ENCODE measurements around the gene CDH19. TPM values are rescaled to one million over a fixed set of nuclear protein-coding genes. Genes with fewer than 3 reads are reported as not detected.

Gene CDH19
- total RNA-seq, 2 donors from 2014 or later, result not detected

DNA sequence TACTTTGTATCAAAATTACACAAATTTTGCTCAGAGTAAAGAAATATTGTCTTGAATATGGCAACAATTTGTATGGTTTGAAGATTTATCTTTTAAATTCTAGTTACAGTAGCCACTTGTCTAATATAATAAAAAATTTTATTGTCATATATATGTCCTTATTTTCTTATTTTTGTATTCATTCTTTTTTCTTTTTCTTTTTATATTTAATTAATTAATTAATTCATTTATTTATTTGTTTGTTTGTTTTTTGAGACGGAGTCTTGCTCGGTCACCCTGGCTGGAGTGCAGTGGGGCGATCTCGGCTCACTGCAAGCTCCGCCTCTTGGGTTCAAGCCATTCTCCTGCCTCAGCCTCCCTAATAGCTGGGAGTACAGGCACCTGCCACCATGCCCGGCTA lies 3.7 kb upstream of the CDH19 start:
- no peaks in the 10 kb centered on the region for H3K4me1 Mint-ChIP-seq (ENCODE audit: low read depth in 2 of 2)
- ATAC-seq (no peak), DNase-seq (ENCODE audit: low spot score) (no peak)
- H3K36me3 Mint-ChIP-seq, result no peaks in the 10 kb centered on the region
- H3K27ac Mint-ChIP-seq, result no peak overlapping the region
- H3K4me3 Mint-ChIP-seq, result no peak overlapping the region
- no peaks in the 10 kb centered on the region for H3K27me3 Mint-ChIP-seq
- no peaks in the 10 kb centered on the region for H3K9me3 Mint-ChIP-seq

DNA sequence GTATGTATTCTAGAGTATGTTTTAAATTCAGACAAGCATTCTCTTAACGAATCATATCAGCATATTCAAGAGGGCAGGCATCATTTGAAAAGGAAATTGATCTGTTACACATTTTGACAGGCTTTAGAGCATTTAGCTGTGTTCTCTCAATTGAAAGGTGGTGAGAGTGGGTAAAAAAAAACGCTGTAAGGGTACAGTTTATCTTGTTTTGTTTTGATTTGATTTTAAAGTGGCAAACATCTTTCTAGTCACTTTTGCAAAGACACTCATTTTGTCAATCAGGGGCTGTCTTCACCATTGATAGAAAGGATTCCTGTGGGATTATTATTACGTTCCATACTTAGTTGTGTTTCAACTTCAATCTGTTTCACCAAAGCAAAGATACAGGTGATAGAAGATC lies 2.2 kb downstream of the CDH19 start:
- ATAC-seq (no peak), DNase-seq (ENCODE audit: low spot score) (no peak)
- no peaks in the 10 kb centered on the region for H3K27me3 Mint-ChIP-seq
- H3K4me1 Mint-ChIP-seq (ENCODE audit: low read depth in 2 of 2), result no peaks in the 10 kb centered on the region
- H3K4me3 Mint-ChIP-seq, result no peak overlapping the region
- no peak overlapping the region for H3K27ac Mint-ChIP-seq
- peaks cover 16% of the 10 kb centered on the region for H3K9me3 Mint-ChIP-seq
- H3K36me3 Mint-ChIP-seq, result no peaks in the 10 kb centered on the region

DNA sequence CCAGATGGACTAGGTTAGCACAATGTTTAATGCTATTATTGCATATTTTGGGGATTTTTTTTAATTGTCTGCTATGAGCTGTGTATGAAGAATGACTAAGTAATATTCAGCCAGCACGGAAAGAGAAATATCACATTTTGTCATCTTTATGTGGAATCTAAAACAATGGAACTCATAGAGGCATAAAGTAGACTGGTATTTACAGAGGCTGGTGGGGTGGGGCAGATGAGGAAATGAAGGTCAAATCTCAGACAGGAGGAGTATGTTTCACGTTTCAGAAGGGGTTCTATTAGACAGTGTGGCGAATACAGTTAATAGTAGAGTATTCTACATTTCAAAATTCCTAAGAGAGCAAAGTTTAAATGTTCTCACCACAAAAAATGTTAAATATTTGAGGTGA lies 4.7 kb downstream of the CDH19 start:
- Mint-ChIP-seq H3K4me1 (ENCODE audit: low read depth in 2 of 2) (no peaks in the 10 kb centered on the region), H3K9me3 (peaks cover 20% of the 10 kb centered on the region), H3K27ac (no peak overlapping the region), H3K36me3 (peaks cover 4% of the 10 kb centered on the region), H3K4me3 (no peak overlapping the region), H3K27me3 (no peaks in the 10 kb centered on the region)
- ATAC-seq (no peak), DNase-seq (ENCODE audit: low spot score) (no peak)

DNA sequence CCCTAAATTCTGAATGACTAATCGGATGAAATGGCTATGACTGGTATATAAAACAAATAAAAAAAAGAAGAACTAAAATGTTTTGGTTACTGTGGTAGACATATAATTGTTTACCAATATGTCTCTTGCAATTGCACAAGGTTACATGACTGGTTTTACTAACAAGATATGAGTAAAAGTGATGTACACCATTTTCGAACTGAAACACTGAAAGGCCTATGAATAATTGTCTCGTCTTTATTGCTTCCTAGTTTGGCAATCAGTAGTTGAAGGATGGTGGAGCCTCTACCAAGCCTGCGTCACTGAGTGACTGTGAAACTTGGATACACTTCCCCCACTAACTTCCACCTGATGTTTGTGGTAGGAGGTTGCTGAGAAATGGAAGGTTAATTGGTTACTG lies 16.5 kb downstream of the CDH19 start:
- Mint-ChIP-seq H3K27me3 (no peaks in the 10 kb centered on the region), H3K4me1 (ENCODE audit: low read depth in 2 of 2) (no peaks in the 10 kb centered on the region), H3K27ac (no peak overlapping the region), H3K4me3 (no peak overlapping the region), H3K9me3 (peaks cover 5% of the 10 kb centered on the region), H3K36me3 (no peaks in the 10 kb centered on the region)
- DNase-seq (ENCODE audit: low spot score) (no peak), ATAC-seq (no peak)

DNA sequence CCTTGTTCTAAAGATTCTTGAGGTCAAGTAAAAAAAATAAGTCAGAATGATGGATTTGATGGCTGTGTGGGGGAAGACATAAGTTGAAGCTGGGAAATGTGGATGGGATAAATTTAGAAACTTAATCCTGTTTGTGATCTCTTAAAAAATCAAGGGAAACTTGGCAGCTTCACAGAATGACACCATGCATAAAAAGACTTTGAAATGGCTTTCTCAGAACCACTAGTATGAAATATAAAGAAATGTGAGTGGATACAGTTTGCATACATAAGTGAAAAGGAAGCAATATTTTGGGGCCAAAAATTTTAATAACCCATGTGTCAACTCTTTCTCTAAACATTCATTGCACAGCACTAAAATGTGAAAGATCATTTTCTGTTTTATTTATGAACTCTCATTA lies 21.7 kb downstream of the CDH19 start:
- no peaks in the 10 kb centered on the region for H3K4me1 Mint-ChIP-seq (ENCODE audit: low read depth in 2 of 2)
- H3K27me3 Mint-ChIP-seq, result no peaks in the 10 kb centered on the region
- ATAC-seq, result no peak
- H3K27ac Mint-ChIP-seq, result no peak overlapping the region
- H3K4me3 Mint-ChIP-seq, result no peak overlapping the region
- no peak for DNase-seq (ENCODE audit: low spot score)
- H3K9me3 Mint-ChIP-seq, result peaks cover 4% of the 10 kb centered on the region
- H3K36me3 Mint-ChIP-seq, result no peaks in the 10 kb centered on the region

DNA sequence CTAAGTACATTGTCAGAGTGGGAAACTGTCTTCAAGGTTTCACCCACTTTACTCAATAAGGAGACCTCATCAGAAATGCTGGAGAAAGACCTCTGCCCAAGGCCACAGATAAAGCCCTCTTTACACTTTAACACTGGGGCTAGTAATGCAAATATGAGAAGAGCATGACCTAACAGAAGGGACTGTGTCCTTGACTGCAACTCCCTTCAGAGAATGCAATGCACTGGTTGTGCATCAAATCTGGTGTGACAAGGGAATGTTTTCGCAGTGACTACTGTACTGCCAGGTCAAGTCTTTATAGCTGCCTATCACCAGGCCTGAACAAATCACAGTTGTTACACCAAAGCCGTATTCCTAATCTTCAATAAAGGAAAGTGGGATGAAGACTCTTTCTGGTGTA lies 28.6 kb downstream of the CDH19 start:
- H3K36me3 Mint-ChIP-seq, result no peaks in the 10 kb centered on the region
- H3K4me1 Mint-ChIP-seq (ENCODE audit: low read depth in 2 of 2), result no peaks in the 10 kb centered on the region
- no peak for ATAC-seq
- peaks cover 4% of the 10 kb centered on the region for H3K9me3 Mint-ChIP-seq
- no peak overlapping the region for H3K27ac Mint-ChIP-seq
- H3K4me3 Mint-ChIP-seq, result no peak overlapping the region
- no peak for DNase-seq (ENCODE audit: low spot score)
- no peaks in the 10 kb centered on the region for H3K27me3 Mint-ChIP-seq

DNA sequence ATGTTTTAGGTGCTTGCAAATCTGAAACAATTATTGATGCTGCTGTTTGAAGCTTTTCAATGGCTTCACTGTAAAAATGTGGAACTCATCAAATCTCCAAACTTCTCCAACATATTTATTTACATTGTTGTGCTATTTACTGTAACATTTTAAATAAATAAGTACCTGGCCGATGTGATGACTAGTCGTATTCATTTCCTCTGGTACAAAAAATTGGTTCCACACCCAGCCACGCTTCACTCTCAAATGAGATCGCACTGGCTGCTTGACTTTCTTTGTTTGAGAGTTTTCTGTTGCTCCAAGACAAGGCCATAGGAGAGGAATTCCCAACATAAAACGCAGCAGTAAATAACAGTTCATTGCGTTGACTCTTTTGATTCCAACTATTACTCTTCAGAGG lies 32.0 kb downstream of the CDH19 start:
- ATAC-seq (no peak), DNase-seq (ENCODE audit: low spot score) (no peak)
- no peak overlapping the region for H3K4me3 Mint-ChIP-seq
- H3K27ac Mint-ChIP-seq, result no peak overlapping the region
- no peaks in the 10 kb centered on the region for H3K4me1 Mint-ChIP-seq (ENCODE audit: low read depth in 2 of 2)
- no peaks in the 10 kb centered on the region for H3K27me3 Mint-ChIP-seq
- H3K9me3 Mint-ChIP-seq, result peaks cover 4% of the 10 kb centered on the region
- H3K36me3 Mint-ChIP-seq, result no peaks in the 10 kb centered on the region

DNA sequence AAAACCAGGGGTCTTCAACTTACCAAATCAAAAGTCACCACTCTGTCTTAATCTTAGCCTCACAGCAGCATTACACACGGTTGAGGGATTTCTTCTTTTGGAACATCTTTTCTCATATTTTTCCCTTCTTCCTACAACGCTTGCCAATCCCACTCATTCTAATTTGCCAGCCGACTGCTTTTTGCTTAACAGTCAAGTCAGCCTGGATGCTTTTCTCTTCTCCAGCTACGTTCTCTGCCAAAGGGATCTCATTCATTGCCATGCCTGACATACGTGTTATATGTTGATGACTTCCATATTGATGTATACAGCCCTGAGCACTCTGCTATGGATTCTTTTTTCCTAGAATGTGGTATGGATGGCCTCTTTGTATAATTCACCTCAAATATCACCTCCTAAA lies 37.3 kb downstream of the CDH19 start:
- ATAC-seq, result no peak
- no peaks in the 10 kb centered on the region for H3K36me3 Mint-ChIP-seq
- peaks cover 9% of the 10 kb centered on the region for H3K9me3 Mint-ChIP-seq
- H3K4me3 Mint-ChIP-seq, result no peak overlapping the region
- H3K27ac Mint-ChIP-seq, result no peak overlapping the region
- H3K27me3 Mint-ChIP-seq, result no peaks in the 10 kb centered on the region
- DNase-seq (ENCODE audit: low spot score), result no peak
- H3K4me1 Mint-ChIP-seq (ENCODE audit: low read depth in 2 of 2), result no peaks in the 10 kb centered on the region

DNA sequence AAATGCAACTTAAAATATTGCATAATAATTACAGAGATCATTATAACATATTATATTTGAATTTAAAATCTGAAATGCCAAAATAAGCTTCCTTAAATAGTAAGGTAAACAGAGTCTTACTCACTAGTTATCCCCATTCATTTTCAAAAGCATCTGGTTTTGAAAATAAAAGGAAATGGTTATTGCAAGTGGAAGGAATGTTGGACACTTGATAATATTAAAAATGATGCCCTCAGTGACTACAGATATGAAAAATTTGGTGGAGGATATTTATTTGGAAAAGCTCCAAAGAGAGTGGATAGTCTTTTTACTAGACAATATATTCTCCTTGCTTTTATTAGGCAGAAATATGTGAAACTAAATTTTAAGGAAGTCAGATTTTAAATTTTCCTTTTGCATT lies 39.7 kb downstream of the CDH19 start:
- ATAC-seq, result no peak
- Mint-ChIP-seq H3K4me3 (no peak overlapping the region), H3K4me1 (ENCODE audit: low read depth in 2 of 2) (no peaks in the 10 kb centered on the region), H3K36me3 (no peaks in the 10 kb centered on the region), H3K27me3 (no peaks in the 10 kb centered on the region), H3K27ac (no peak overlapping the region), H3K9me3 (peaks cover 9% of the 10 kb centered on the region)
- DNase-seq (ENCODE audit: low spot score), result no peak

DNA sequence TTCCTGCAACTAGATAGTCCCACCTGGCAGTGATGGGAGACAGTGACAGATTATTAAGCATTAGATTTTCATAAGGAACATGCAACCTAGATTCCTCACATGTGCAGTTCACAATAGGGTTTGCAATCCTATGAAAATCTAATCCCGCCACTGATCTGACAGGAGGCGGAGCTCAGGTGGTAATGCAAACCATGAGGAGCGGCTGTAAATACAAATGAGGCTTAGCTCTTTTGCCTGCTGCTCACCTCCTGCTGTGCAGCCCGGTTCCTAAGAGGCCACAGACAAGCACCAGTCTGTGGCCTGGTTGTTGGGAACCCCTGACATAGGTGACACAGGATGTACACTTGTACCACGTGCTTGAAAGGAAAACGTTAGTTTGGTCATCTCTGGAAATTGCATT lies 41.6 kb downstream of the CDH19 start:
- H3K4me1 Mint-ChIP-seq (ENCODE audit: low read depth in 2 of 2), result no peaks in the 10 kb centered on the region
- H3K9me3 Mint-ChIP-seq, result peaks cover 9% of the 10 kb centered on the region
- no peaks in the 10 kb centered on the region for H3K27me3 Mint-ChIP-seq
- no peak for DNase-seq (ENCODE audit: low spot score)
- no peaks in the 10 kb centered on the region for H3K36me3 Mint-ChIP-seq
- no peak overlapping the region for H3K4me3 Mint-ChIP-seq
- H3K27ac Mint-ChIP-seq, result no peak overlapping the region
- no peak for ATAC-seq

DNA sequence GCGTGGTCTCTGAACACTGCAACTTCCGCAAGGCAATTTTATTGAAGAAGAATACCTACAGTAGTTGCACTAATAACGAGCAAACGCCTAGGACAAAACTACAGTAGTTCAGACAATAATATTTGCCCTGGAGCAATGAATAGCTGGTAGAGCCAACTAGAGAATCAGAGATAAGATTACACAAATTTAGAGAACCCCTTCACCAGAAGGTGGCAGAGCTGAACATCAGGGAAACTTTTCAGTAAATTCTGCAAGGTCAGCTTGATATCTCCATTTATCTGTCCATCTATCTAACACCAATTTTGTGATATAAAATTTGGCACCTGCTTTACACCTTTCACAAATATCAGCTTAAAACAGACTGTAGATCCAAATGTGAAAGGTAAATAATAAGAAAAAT lies 43.8 kb downstream of the CDH19 start:
- H3K36me3 Mint-ChIP-seq, result no peaks in the 10 kb centered on the region
- H3K27me3 Mint-ChIP-seq, result no peaks in the 10 kb centered on the region
- no peak for ATAC-seq
- no peaks in the 10 kb centered on the region for H3K9me3 Mint-ChIP-seq
- no peak overlapping the region for H3K4me3 Mint-ChIP-seq
- no peaks in the 10 kb centered on the region for H3K4me1 Mint-ChIP-seq (ENCODE audit: low read depth in 2 of 2)
- H3K27ac Mint-ChIP-seq, result no peak overlapping the region
- DNase-seq (ENCODE audit: low spot score), result no peak

DNA sequence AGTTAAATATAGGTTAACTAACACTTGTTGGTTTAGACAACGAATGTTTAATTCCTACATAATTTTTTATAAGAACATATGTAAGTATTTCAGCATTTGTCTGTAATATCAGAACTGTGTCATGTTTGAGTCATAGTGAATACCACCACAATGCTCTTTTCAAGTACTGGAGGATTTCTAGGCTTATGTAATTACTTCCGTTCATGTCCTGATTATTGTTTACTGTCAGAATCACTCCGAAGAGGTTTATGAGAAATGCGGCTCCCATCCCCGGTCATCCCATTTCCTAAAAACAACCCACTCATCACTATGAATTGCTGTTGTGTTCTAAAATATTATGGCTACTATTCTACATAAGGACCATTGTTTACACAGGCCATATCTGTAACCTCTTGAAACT lies 45.1 kb downstream of the CDH19 start:
- Mint-ChIP-seq H3K9me3 (no peaks in the 10 kb centered on the region), H3K36me3 (no peaks in the 10 kb centered on the region), H3K27ac (no peak overlapping the region), H3K27me3 (no peaks in the 10 kb centered on the region), H3K4me1 (ENCODE audit: low read depth in 2 of 2) (no peaks in the 10 kb centered on the region), H3K4me3 (no peak overlapping the region)
- ATAC-seq, result no peak
- DNase-seq (ENCODE audit: low spot score), result no peak

DNA sequence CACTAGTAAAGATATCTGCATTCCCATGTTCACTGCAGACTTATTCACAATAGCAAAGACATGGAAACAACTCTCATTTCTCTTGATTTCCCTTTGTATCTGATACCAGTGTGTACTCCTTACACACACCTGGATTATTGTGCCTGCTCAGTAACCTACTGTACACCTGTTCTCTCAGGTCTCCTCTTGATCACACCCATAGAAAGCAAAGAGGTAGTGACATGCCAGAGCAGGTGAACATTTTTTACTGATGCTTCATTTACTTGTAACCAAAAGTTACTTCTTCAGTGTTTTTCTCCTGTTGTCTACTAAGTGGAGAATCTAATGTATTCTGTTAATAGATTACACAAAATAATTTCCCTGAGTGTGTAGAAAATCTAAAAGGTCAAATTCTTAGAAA lies 46.8 kb downstream of the CDH19 start:
- H3K4me1 Mint-ChIP-seq (ENCODE audit: low read depth in 2 of 2), result no peaks in the 10 kb centered on the region
- no peaks in the 10 kb centered on the region for H3K9me3 Mint-ChIP-seq
- ATAC-seq (no peak), DNase-seq (ENCODE audit: low spot score) (no peak)
- no peak overlapping the region for H3K27ac Mint-ChIP-seq
- H3K36me3 Mint-ChIP-seq, result no peaks in the 10 kb centered on the region
- no peaks in the 10 kb centered on the region for H3K27me3 Mint-ChIP-seq
- H3K4me3 Mint-ChIP-seq, result no peak overlapping the region

DNA sequence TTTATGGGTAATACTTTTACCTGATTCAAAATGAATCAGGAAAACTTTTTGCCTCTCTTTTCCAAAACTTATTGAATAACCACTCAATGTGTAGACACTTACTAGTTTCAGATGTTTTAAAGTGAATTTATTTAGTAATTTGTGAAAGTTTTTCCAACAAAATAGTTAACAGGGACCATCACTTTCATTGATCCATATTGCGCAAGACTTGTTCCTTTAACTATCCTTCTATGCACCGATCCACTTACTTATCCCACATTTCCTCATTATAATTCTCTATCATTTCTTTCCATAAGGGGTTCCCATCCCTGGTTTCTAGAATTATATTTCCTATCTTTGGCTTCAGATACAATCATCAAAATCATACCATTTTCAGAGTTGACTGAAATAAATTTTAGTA lies 48.3 kb downstream of the CDH19 start:
- Mint-ChIP-seq H3K36me3 (no peaks in the 10 kb centered on the region), H3K27me3 (no peaks in the 10 kb centered on the region), H3K9me3 (no peaks in the 10 kb centered on the region), H3K4me1 (ENCODE audit: low read depth in 2 of 2) (no peaks in the 10 kb centered on the region), H3K27ac (no peak overlapping the region), H3K4me3 (no peak overlapping the region)
- DNase-seq (ENCODE audit: low spot score), result no peak
- no peak for ATAC-seq

DNA sequence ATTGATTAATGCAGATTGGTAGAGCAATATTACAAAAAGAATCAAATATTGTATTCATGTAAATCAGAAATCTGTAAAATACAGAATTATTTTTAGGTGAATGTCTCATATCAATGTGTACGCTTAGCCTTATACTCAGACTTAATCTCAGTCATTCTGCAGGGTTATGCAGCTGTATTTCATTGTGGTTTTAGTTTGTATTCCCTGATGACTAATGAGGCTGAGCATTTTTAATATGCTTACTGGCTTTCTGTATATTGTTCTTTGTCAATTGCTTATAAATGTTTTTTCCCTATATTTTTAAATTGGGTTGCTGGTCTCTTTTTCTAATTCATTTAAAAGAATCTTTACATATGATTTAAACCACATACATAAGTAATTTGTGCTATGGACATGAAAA lies 50.1 kb downstream of the CDH19 start:
- no peak overlapping the region for H3K27ac Mint-ChIP-seq
- H3K4me1 Mint-ChIP-seq (ENCODE audit: low read depth in 2 of 2), result no peaks in the 10 kb centered on the region
- no peaks in the 10 kb centered on the region for H3K27me3 Mint-ChIP-seq
- H3K9me3 Mint-ChIP-seq, result no peaks in the 10 kb centered on the region
- H3K4me3 Mint-ChIP-seq, result no peak overlapping the region
- DNase-seq (ENCODE audit: low spot score) (no peak), ATAC-seq (no peak)
- no peaks in the 10 kb centered on the region for H3K36me3 Mint-ChIP-seq

DNA sequence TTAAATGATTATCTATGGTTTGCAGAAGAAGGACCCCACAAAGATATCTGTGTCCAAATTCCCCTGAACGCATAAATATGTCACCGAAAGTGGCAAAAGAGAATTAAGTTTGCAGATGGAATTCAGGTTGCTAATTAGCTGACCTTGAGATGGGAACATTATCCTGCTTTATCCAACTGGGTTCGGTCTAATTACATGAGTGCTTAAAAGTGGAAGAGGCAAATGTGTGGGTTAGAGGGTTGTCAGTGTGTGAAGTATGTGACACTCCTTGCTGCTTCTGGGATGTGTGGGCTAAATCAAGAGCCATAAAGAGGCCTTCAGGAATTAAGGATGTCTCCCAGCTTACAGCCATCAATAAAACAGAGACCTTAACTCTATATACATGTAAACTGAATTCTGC lies 53.5 kb downstream of the CDH19 start:
- no peaks in the 10 kb centered on the region for H3K27me3 Mint-ChIP-seq
- H3K4me1 Mint-ChIP-seq (ENCODE audit: low read depth in 2 of 2), result no peaks in the 10 kb centered on the region
- no peak for ATAC-seq
- H3K36me3 Mint-ChIP-seq, result peaks cover 11% of the 10 kb centered on the region
- no peak overlapping the region for H3K4me3 Mint-ChIP-seq
- H3K9me3 Mint-ChIP-seq, result peaks cover 11% of the 10 kb centered on the region
- no peak overlapping the region for H3K27ac Mint-ChIP-seq
- DNase-seq (ENCODE audit: low spot score), result no peak

All from natural killer cell treated with Interleukin-12 subunit alpha and Interleukin-12 subunit beta and Interleukin-15 and Interleukin-18, amount 100 ng/mL, for 72 hours (primary cell).